HCT116 (cell line): ENCODE results near the gene CHSY1.

ENCODE experiments used
- POLR2A ChIP-seq: IDR thresholded peaks from 2 replicates; pipeline ENCODE4 v1.7.0; 2011; ENCODE audit warnings: borderline replicate concordance; ENCODE audit not compliant: insufficient read depth, insufficient read length; ENCODE audit errors: extremely low read depth
- POLR2AphosphoS5 ChIP-seq: IDR thresholded peaks from 2 replicates; pipeline ENCODE4 v1.6.1; 2011; ENCODE audit warnings: mild to moderate bottlenecking, low read depth, low read length, moderate library complexity
- ZNF274 ChIP-seq: fragments of 200-500 bp; sonication (Bioruptor generic); IDR thresholded peaks from 2 replicates; pipeline ENCODE4 v1.6.1; 2014; ENCODE audit warnings: mild to moderate bottlenecking, low read depth, low read length, inconsistent platforms

- TF ChIP-seq POLR2A (no peak), POLR2AphosphoS5 (no peak), ZNF274 (no peak)
Observed at GRCh38 chr15:101232677-101233076, 19.2 kb downstream of the CHSY1 start.
